CD4-positive, alpha-beta T cell (primary cell): ENCODE data around the gene ZNF423. TPM values are rescaled to one million over a fixed set of nuclear protein-coding genes. Genes with fewer than 3 reads are reported as not detected.

ENCODE experiments used
- ATAC-seq: fragments of 200-7000 bp; cut with Tn5 transposase; one replicate; pipeline ENCODE4 v1.10.0; 2022; ENCODE audit warnings: mild to moderate bottlenecking; ENCODE audit not compliant: poor library complexity
- CTCF ChIA-PET: fragments of 350-600 bp; sonication (Branson Sonifier 250); formaldehyde crosslinking; loops from one replicate; lab custom pipeline; 2021; ENCODE audit warnings: antibody characterized with exemption, inconsistent platforms; lab: Charles Lee
- POLR2A ChIA-PET: fragments of 350-600 bp; sonication (Branson Sonifier 250); formaldehyde crosslinking; loops from one replicate; lab custom pipeline; 2021; ENCODE audit warnings: antibody characterized with exemption, inconsistent platforms; lab: Charles Lee
- DNase-seq, 14 experiments: peaks; one replicate each; pipeline ENCODE4 v3.0.0-alpha.2; 2013 to 2020; ENCODE audit warnings: mixed read lengths in 2 of 14
- H3K27ac ChIP-seq, 2 donors: one replicate each; pipeline versions ENCODE4 v1.5.1 to v1.7.0; 2013; ENCODE audit warnings: low read length in 2 of 2, low read depth in 1 of 2, mild to moderate bottlenecking in 1 of 2
- H3K27me3 ChIP-seq, 2 experiments: 1 replicate in 1 of 2; 2 replicates in 1 of 2; pipeline versions ENCODE4 v1.6.1 to v1.7.0; 2013; ENCODE audit warnings: low read length in 2 of 2, control low read depth in 1 of 2, mild to moderate bottlenecking in 1 of 2, moderate library complexity in 1 of 2; ENCODE audit not compliant: insufficient read depth in 2 of 2, control insufficient read depth in 1 of 2
- H3K36me3 ChIP-seq: one replicate; pipeline ENCODE4 v1.6.1; 2013; ENCODE audit warnings: low read length, control low read depth; ENCODE audit not compliant: insufficient read depth
- H3K4me1 ChIP-seq: one replicate; pipeline ENCODE4 v1.6.1; 2013; ENCODE audit warnings: low read length, control low read depth; ENCODE audit not compliant: insufficient read depth
- H3K4me3 ChIP-seq: one replicate; pipeline ENCODE4 v1.5.1; 2013; ENCODE audit warnings: mild to moderate bottlenecking, low read length, moderate library complexity
- H3K9me3 ChIP-seq, 2 experiments: 1 replicate in 1 of 2; 2 replicates in 1 of 2; pipeline versions ENCODE4 v1.6.1 to v1.7.0; 2013; ENCODE audit warnings: low read length in 2 of 2, mild to moderate bottlenecking in 2 of 2, control low read depth in 1 of 2, moderate library complexity in 1 of 2; ENCODE audit not compliant: control insufficient read depth in 1 of 2, insufficient read depth in 1 of 2
- H3K27ac Mint-ChIP-seq: one replicate; pipeline ENCODE4 v1.8.0; 2020; ENCODE audit warnings: mixed read lengths
- H3K27me3 Mint-ChIP-seq: one replicate; pipeline ENCODE4 v1.8.0; 2021; ENCODE audit warnings: mixed read lengths
- H3K36me3 Mint-ChIP-seq: one replicate; pipeline ENCODE4 v1.8.0; 2021; ENCODE audit warnings: low read depth, mixed read lengths
- H3K4me1 Mint-ChIP-seq: one replicate; pipeline ENCODE4 v1.8.0; 2021; ENCODE audit warnings: low read depth, mixed read lengths
- H3K4me3 Mint-ChIP-seq: one replicate; pipeline ENCODE4 v1.8.0; 2020; ENCODE audit warnings: mild to moderate bottlenecking, mixed read lengths
- H3K9me3 Mint-ChIP-seq: one replicate; pipeline ENCODE4 v1.8.0; 2020; ENCODE audit warnings: mixed read lengths
- intact Hi-C, 2 experiments: fragments of 100-400 bp; cut with DNase I in 1 of 2; cut with micrococcal nuclease in 1 of 2; formaldehyde crosslinking; loops; one replicate each; pipeline versions ENCODE4 v1.15.1 to v1.9.0; 2023 to 2025; cut with DNase I, micrococcal nuclease
- total RNA-seq, 174 experiments: library from RNA in 2 of 174; stranded (reverse) in 2 of 174; gene quantifications; one replicate each; pipeline ENCODE4 v1.2.3 and lab custom pipeline; 2021 to 2026
- TF ChIP-seq, protein P1 (sequence below): fragments of 200-600 bp; IDR thresholded peaks from one replicate; pipeline ENCODE4 v1.8.0; 2022; ENCODE audit warnings: antibody characterized with exemption, mild to moderate bottlenecking

The ZNF423 gene
- total RNA-seq, 2 experiments from 2014 or later = not detected

DNA sequence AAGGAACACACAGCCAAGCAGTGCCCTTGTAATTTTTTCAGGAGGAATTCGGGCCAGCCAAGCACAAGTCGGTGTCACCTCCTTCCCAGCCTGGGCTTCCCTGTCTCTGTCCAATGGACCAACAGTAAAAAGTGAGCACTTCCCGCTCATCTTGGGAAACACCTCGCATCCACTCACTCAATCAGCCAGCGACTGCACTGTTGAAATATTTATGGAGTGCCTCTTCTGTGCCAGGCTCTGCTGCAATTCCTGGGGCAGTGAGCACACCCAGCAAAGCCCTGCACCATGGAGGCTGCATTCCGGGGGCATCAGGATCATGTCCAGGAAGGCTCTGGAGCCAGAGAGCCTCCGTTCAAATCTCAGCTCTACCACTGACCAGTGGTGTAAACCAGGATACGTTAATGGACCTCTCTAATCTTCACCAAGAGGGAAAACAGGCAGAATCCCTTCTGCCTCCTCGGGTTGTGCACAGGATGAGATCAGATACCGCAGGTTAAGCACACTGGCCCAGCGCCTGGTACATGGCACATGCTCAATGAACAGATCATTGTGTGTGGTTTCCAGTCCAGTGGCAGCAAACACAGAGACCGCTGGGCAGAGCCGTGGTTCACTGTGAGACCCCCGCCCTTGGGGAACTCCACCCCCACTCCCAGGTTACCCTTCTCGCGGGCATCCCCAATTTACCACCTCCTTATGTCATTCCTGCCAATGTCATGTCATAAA lies 194.3 kb downstream of the ZNF423 start:
- TF ChIP-seq, protein P1, sequence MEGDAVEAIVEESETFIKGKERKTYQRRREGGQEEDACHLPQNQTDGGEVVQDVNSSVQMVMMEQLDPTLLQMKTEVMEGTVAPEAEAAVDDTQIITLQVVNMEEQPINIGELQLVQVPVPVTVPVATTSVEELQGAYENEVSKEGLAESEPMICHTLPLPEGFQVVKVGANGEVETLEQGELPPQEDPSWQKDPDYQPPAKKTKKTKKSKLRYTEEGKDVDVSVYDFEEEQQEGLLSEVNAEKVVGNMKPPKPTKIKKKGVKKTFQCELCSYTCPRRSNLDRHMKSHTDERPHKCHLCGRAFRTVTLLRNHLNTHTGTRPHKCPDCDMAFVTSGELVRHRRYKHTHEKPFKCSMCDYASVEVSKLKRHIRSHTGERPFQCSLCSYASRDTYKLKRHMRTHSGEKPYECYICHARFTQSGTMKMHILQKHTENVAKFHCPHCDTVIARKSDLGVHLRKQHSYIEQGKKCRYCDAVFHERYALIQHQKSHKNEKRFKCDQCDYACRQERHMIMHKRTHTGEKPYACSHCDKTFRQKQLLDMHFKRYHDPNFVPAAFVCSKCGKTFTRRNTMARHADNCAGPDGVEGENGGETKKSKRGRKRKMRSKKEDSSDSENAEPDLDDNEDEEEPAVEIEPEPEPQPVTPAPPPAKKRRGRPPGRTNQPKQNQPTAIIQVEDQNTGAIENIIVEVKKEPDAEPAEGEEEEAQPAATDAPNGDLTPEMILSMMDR = no peak
- CTCF ChIA-PET = no interaction called here
- H3K36me3 Mint-ChIP-seq = no peaks in the 10 kb centered on the region
- H3K4me3 Mint-ChIP-seq = no peak overlapping the region
- peaks cover 6% of the 10 kb centered on the region for H3K27me3 Mint-ChIP-seq
- no peaks in the 10 kb centered on the region for H3K27me3 ChIP-seq
- intact Hi-C loops = no loop called here
- no peaks in the 10 kb centered on the region for H3K9me3 Mint-ChIP-seq
- H3K4me1 Mint-ChIP-seq = no peaks in the 10 kb centered on the region
- no peak overlapping the region for H3K4me3 ChIP-seq
- H3K36me3 ChIP-seq = no peaks in the 10 kb centered on the region
- H3K9me3 ChIP-seq = no peaks in the 10 kb centered on the region
- no peaks in the 10 kb centered on the region for H3K4me1 ChIP-seq
- no peak overlapping the region for H3K27ac ChIP-seq
- no peak for DNase-seq
- POLR2A ChIA-PET = no interaction called here
- ATAC-seq = no peak
- H3K27ac Mint-ChIP-seq = no peak overlapping the region

DNA sequence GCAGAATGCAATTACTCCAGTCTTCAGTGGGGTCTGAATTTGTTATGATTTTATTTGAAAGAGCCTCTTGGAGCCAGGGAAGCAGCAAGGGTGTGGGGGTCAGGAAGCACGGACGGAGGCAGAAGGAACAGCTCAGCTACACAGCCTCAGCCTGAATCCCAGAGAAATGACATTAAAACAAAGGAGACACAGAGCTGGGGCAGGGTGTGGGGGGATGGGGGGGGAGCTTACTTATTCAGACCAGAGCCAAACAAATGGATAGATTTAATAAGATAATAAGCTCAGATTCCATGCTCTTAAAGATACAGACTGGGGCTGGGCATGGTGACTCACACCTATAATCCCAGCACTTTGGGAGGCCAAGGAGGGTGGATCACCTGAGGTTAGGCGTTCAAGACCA lies 195.3 kb downstream of the ZNF423 start:
- Histone ChIP-seq H3K27me3 (no peaks in the 10 kb centered on the region), H3K27ac (no peak overlapping the region), H3K36me3 (no peaks in the 10 kb centered on the region), H3K4me3 (no peak overlapping the region), H3K4me1 (no peaks in the 10 kb centered on the region), H3K9me3 (no peaks in the 10 kb centered on the region)
- Mint-ChIP-seq H3K4me1 (no peaks in the 10 kb centered on the region), H3K4me3 (no peak overlapping the region), H3K36me3 (no peaks in the 10 kb centered on the region), H3K27ac (no peak overlapping the region), H3K9me3 (no peaks in the 10 kb centered on the region), H3K27me3 (peaks cover 6% of the 10 kb centered on the region)
- CTCF ChIA-PET = no interaction called here
- TF ChIP-seq, protein P1 = no peak
- intact Hi-C loops = no loop called here
- POLR2A ChIA-PET = no interaction called here
- DNase-seq = no peak
- ATAC-seq = no peak

DNA sequence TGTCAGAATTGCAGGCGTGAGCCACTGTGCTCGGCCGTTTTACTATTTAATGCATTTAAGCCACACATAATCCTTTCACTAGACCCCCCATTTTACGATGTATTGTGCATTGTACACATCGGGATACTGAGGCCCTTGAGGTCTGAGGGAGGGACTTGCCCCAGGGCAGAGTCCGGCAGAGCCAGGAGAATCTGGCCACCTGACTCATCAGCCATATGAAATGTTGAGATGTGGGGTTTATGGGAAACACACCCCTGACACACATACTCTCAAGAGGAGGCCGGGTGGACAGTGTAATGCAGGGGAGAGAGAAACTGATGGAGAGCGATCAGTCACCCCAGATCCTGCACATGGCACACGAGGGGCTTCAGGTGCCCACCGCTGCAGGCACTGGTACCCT lies 196.6 kb downstream of the ZNF423 start:
- H3K27ac Mint-ChIP-seq = no peak overlapping the region

More for the DNA sequence above, 196.6 kb downstream of the ZNF423 start:
- no peaks in the 10 kb centered on the region for H3K9me3 ChIP-seq
- no peaks in the 10 kb centered on the region for H3K4me1 Mint-ChIP-seq
- no peaks in the 10 kb centered on the region for H3K36me3 Mint-ChIP-seq
- DNase-seq = no peak
- TF ChIP-seq, protein P1 = no peak
- H3K4me3 Mint-ChIP-seq = no peak overlapping the region
- peaks cover 6% of the 10 kb centered on the region for H3K27me3 Mint-ChIP-seq
- no peaks in the 10 kb centered on the region for H3K27me3 ChIP-seq
- H3K4me3 ChIP-seq = no peak overlapping the region
- POLR2A ChIA-PET = no interaction called here
- intact Hi-C loops = no loop called here
- CTCF ChIA-PET = no interaction called here
- no peak for ATAC-seq
- no peaks in the 10 kb centered on the region for H3K9me3 Mint-ChIP-seq
- no peaks in the 10 kb centered on the region for H3K36me3 ChIP-seq
- no peak overlapping the region for H3K27ac ChIP-seq
- no peaks in the 10 kb centered on the region for H3K4me1 ChIP-seq
